K562 (cell line): ENCODE measurements around the gene KCNQ2. TPM values are rescaled to one million over a fixed set of nuclear protein-coding genes. Genes with fewer than 3 reads are reported as not detected.

Experiments used
- ATAC-seq: fragments of 200-7000 bp; cut with Tn5 transposase; 3 replicates; pipeline ENCODE4 v1.9.1; 2020; ENCODE audit warnings: moderate library complexity
- BruUV-seq: library from RNA; stranded (reverse); fragments of 400-500 nt; replicated peaks from 2 replicates; lab custom pipeline; 2021; lab: Mats Ljungman, UMichigan
- CTCF ChIA-PET: fragments of 300-600 bp; formaldehyde crosslinking; extraction: SDS; loops from one replicate; lab custom pipeline; 2021; ENCODE audit warnings: low intra/inter-chr PET ratio; lab: Yijun Ruan, JAX
- POLR2A ChIA-PET: fragments of 300-600, 350-650 bp; sonication (Branson Sonifier 250); formaldehyde crosslinking; extraction: SDS; loops from one replicate; lab custom pipeline; 2021; ENCODE audit warnings: antibody characterized with exemption, inconsistent platforms; lab: Yijun Ruan, JAX
- DNase-seq, 4 experiments: peaks; one replicate each; pipeline versions ENCODE4 v3.0.0 to v3.0.0-alpha.2; 2011 to 2018; ENCODE audit warnings: low spot score in 3 of 4, mixed read lengths in 3 of 4; ENCODE audit errors: extremely low read depth in 1 of 4
- FAIRE-seq: peaks from 2 replicates; lab custom pipeline; 2011; peaks lifted over from hg19 to GRCh38; lab: Jason Lieb, UNC
- H2AFZ ChIP-seq: 2 replicates; pipeline ENCODE4 v1.6.0; 2011; ENCODE audit warnings: low read depth, low read length, control low read depth, inconsistent platforms
- H3K27ac ChIP-seq: fragments of 200-600 bp; 3 replicates; pipeline ENCODE4 v1.8.0; 2011; ENCODE audit warnings: low read depth, mild to moderate bottlenecking, control low read depth, inconsistent platforms, low read length, moderate library complexity, mixed read lengths; ENCODE audit errors: extremely low read depth
- H3K27me3 ChIP-seq, 2 experiments: fragments of 300-600 bp in 1 of 2; 2 replicates in 1 of 2; 3 replicates in 1 of 2; pipeline versions ENCODE4 v1.6.0 to v1.8.0; 2011; ENCODE audit warnings: inconsistent platforms in 2 of 2, low read length in 2 of 2, mild to moderate bottlenecking in 1 of 2, mixed read lengths in 1 of 2, moderate library complexity in 1 of 2; ENCODE audit not compliant: control insufficient read depth in 2 of 2, insufficient read depth in 2 of 2
- H3K36me3 ChIP-seq: fragments of 300-600 bp; 3 replicates; pipeline ENCODE4 v1.8.0; 2011; ENCODE audit warnings: mild to moderate bottlenecking, low read length, inconsistent platforms; ENCODE audit not compliant: control insufficient read depth, insufficient read depth
- H3K4me1 ChIP-seq, 2 experiments: fragments of 200-600 bp in 1 of 2; replicated peaks in 1 of 2; 2 replicates in 1 of 2; 3 replicates in 1 of 2; pipeline versions ENCODE4 v1.5.1 to v1.8.0; 2011; ENCODE audit warnings: inconsistent platforms in 2 of 2, low read length in 2 of 2, mild to moderate bottlenecking in 1 of 2, mixed read lengths in 1 of 2, moderate library complexity in 1 of 2; ENCODE audit not compliant: control insufficient read depth in 2 of 2, insufficient read depth in 2 of 2
- H3K4me2 ChIP-seq: 2 replicates; pipeline ENCODE4 v1.6.1; 2011; ENCODE audit warnings: low read length, control low read depth, inconsistent platforms, mixed read lengths; ENCODE audit not compliant: insufficient read depth
- H3K4me3 ChIP-seq: fragments of 200-600 bp; sonication (generic), shearing (Covaris generic); 2 replicates; pipeline ENCODE4 v1.5.1; 2016; ENCODE audit warnings: control low read depth, inconsistent platforms
- H3K79me2 ChIP-seq: fragments of 200-600 bp; 3 replicates; pipeline ENCODE4 v1.8.0; 2011; ENCODE audit warnings: low read length, inconsistent platforms; ENCODE audit not compliant: control insufficient read depth, insufficient read depth
- H3K9ac ChIP-seq, 2 experiments: 2 replicates each; pipeline versions ENCODE4 v1.6.0 to v1.6.1; 2011; ENCODE audit warnings: low read depth in 2 of 2, low read length in 2 of 2, control low read depth in 1 of 2, inconsistent platforms in 1 of 2, mild to moderate bottlenecking in 1 of 2, mixed read lengths in 1 of 2; ENCODE audit not compliant: insufficient read depth in 1 of 2
- H3K9me1 ChIP-seq: one replicate; pipeline ENCODE4 v1.6.0; 2011; ENCODE audit warnings: inconsistent platforms, mild to moderate bottlenecking, low read length, moderate library complexity; ENCODE audit not compliant: control insufficient read depth, insufficient read depth
- H3K9me3 ChIP-seq: replicated peaks from 2 replicates; pipeline ENCODE4 v1.5.1; 2011; ENCODE audit warnings: low read depth, low read length, inconsistent platforms; ENCODE audit not compliant: control insufficient read depth, insufficient read depth
- H4K20me1 ChIP-seq: replicated peaks from 2 replicates; pipeline ENCODE4 v1.6.1; 2011; ENCODE audit warnings: low read length, inconsistent platforms, mixed read lengths; ENCODE audit not compliant: control insufficient read depth, insufficient read depth
- CEBPB ChIP-seq: fragments of 450-650 bp; IDR thresholded peaks from 2 replicates; pipeline ENCODE4 v1.6.1; 2016; ENCODE audit warnings: missing genetic modification characterization, missing compliant biosample characterization
- CEBPZ ChIP-seq: fragments of 150-350 bp; IDR thresholded peaks from 2 replicates; pipeline ENCODE4 v1.6.1; 2014; ENCODE audit warnings: low read depth, mild to moderate bottlenecking, low read length, borderline replicate concordance
- CTBP1 ChIP-seq: fragments of 450-650 bp; IDR thresholded peaks from 2 replicates; pipeline ENCODE4 v1.6.1; 2016; ENCODE audit warnings: borderline replicate concordance
- DMBX1 ChIP-seq: fragments of 250-450 bp; sonication (Bioruptor Pico); IDR thresholded peaks from 2 replicates; pipeline ENCODE4 v1.8.0; 2022; ENCODE audit warnings: inconsistent platforms, mild to moderate bottlenecking, moderate library complexity, borderline replicate concordance
- FOXA3 ChIP-seq, 2 experiments: fragments of 450-650 bp in 1 of 2; sonication (generic) in 1 of 2; formaldehyde crosslinking; IDR thresholded peaks in 1 of 2; conservative IDR thresholded peaks in 1 of 2; 2 replicates each; pipeline versions ENCODE4 v1.4.0 to v1.8.0; 2020 to 2022; ENCODE audit warnings: mild to moderate bottlenecking in 2 of 2, missing genetic modification reagents in 1 of 2
- HMG20A ChIP-seq: fragments of 450-650 bp; formaldehyde crosslinking; conservative IDR thresholded peaks from 2 replicates; pipeline ENCODE4 v1.4.0; 2020; ENCODE audit warnings: mild to moderate bottlenecking, mixed read lengths
- KDM1A ChIP-seq, 2 experiments: fragments of 450-650 bp; IDR thresholded peaks; 2 replicates each; pipeline ENCODE4 v1.6.1; 2016; ENCODE audit warnings: mild to moderate bottlenecking in 2 of 2
- SMARCA4 ChIP-seq: fragments of 450-650 bp; IDR thresholded peaks from 2 replicates; pipeline ENCODE4 v1.6.1; 2016
- ZNF140 ChIP-seq: fragments of 250-450 bp; sonication (Bioruptor Pico); IDR thresholded peaks from 2 replicates; pipeline ENCODE4 v1.8.0; 2021; ENCODE audit warnings: moderate library complexity, mild to moderate bottlenecking, inconsistent platforms
- WGBS: fragments of 100-300 bp; shearing (Covaris generic); methylation state at CpG from one replicate; pipeline ENCODE4 v1.1.6; 2016; ENCODE audit warnings: low coverage, mixed read lengths; ENCODE audit not compliant: insufficient coverage; ENCODE audit errors: missing lambda C conversion rate; 5-methylcytosine and 5-hydroxymethylcytosine counted together
- in situ Hi-C: fragments of 300-500 bp; cut with MboI; formaldehyde crosslinking; loops from 4 replicates; pipeline ENCODE4 v1.15.0; 2018; ENCODE audit warnings: inconsistent platforms, mixed read lengths
- intact Hi-C: fragments of 100-400 bp; cut with micrococcal nuclease; formaldehyde crosslinking; loops from 2 replicates; pipeline ENCODE4 v1.14.2; 2022
- polyA plus RNA-seq, 8 experiments: library from polyadenylated mRNA; depleted of rRNA in 4 of 8; stranded (reverse) in 5 of 8; unstranded in 3 of 8; fragments of >200 nt; fragmentation: Nextera tagmentation in 2 of 8; fragmentation: Illumina TruSeq in 1 of 8; extraction: Ambion mirVana in 2 of 8; extraction: Trizol in 1 of 8; gene quantifications; 2 replicates each; pipeline versions ENCODE4 v1.2.1 to v1.2.3, GENCODE V29; 2011 to 2014; ENCODE audit warnings: inconsistent platforms in 1 of 8, missing spikeins in 1 of 8
- total RNA-seq, 7 experiments: library from RNA; depleted of rRNA in 6 of 7; stranded (reverse); fragments of >200 nt in 6 of 7; fragmentation: Illumina TruSeq in 2 of 7; extraction: Trizol in 2 of 7; gene quantifications; 2 replicates each; pipeline versions ENCODE4 v1.2.1 to v1.2.3, GENCODE V29; 2011 to 2021; ENCODE audit warnings: low replicate concordance in 1 of 7

KCNQ2 gene
- total and polyA plus RNA-seq, 9 of the 15 experiments (the other 6 are each of a cell fraction or from before 2014, with no cell fraction given), result 0.13 to 0.16 TPM; not detected in 7

- no peak for TF ChIP-seq CEBPZ
- TF ChIP-seq, all 486 proteins: peak for 0
Measured at GRCh38 chr20:63513207-63513606, 40.8 kb upstream of the KCNQ2 start (continued).

GRCh38 chr20:63509088-63509564 lies 36.7 kb upstream of the KCNQ2 start:
- H2AFZ ChIP-seq, result no peak overlapping the region
- ChIA-PET POLR2A (interaction anchor here (0.6 to 3.1 kb wide), 3 partner anchors 9 to 12 kb away, joined by 3 to 9 read pairs (median 7); partner anchors contain the start of gene PPDPF), CTCF (no interaction called here)
- H3K9ac ChIP-seq, result no peak overlapping the region
- no TSS peak for BruUV-seq
- no peak overlapping the region for H3K4me3 ChIP-seq
- H3K4me1 ChIP-seq, result peaks cover 0 to 13% of the 10 kb centered on the region in 2 experiments; a peak in 4 of 5 replicates
- peaks cover 6% of the 10 kb centered on the region for H3K9me3 ChIP-seq
- no peaks in the 10 kb centered on the region for H4K20me1 ChIP-seq
- peaks cover 32 to 51% of the 10 kb centered on the region in 2 experiments for H3K27me3 ChIP-seq
- no peaks in the 10 kb centered on the region for H3K79me2 ChIP-seq
- no peak; the same call in 2 of the 3 replicates for ATAC-seq
- no peak overlapping the region for H3K27ac ChIP-seq
- no peaks in the 10 kb centered on the region for H3K9me1 ChIP-seq
- H3K4me2 ChIP-seq, result no peak overlapping the region
- WGBS, result 4% methylated on average over 9 of the region's 9 CpGs
- in situ Hi-C loops (no loop called here), intact Hi-C loops (no loop called here)
- DNase-seq, result no peak
- FAIRE-seq, result no peak
- no peaks in the 10 kb centered on the region for H3K36me3 ChIP-seq
- TF ChIP-seq SMARCA4 (no peak), HMG20A (CRISPR knock-in tag) (no peak), ZNF140 (no peak), KDM1A (IDR thresholded peaks at IDR 0.05) (no peak), CEBPB (tag) (peak; percentile 67), CTBP1 (0 out of 2 replicates have a peak, but pooled peaks have one; percentile 16), FOXA3 (CRISPR knock-in tag; conservative IDR thresholded peaks at IDR 0.05 in 1 of 2, IDR thresholded peaks at IDR 0.05 in 1 of 2) (0 out of 4 replicates have a peak, but pooled peaks of 1 of the 2 experiments have one; percentile 32), DMBX1 (CRISPR knock-in tag) (no peak)
